Psoas muscle (tissue), 8 donors: ENCODE results near the gene SMARCB1. TPM values are rescaled to one million over a fixed set of nuclear protein-coding genes. Genes with fewer than 3 reads are reported as not detected.

Experiments
- ATAC-seq, 4 donors: fragments of 200-7000 bp; cut with Tn5 transposase; one replicate each; pipeline ENCODE4 v1.9.1; 2020; ENCODE audit warnings: moderate library complexity in 3 of 4, mild to moderate bottlenecking in 2 of 4
- DNase-seq, 2 donors: peaks; one replicate each; pipeline ENCODE4 v3.0.0-alpha.2; 2020
- H3K27ac ChIP-seq: fragments of 200-600 bp; one replicate; pipeline ENCODE4 v1.8.0; 2022
- H3K27me3 ChIP-seq, 3 donors: fragments of 200-600 bp in 1 of 3; one replicate each; pipeline versions ENCODE4 v1.6.1 to v1.8.0; 2013 to 2022; ENCODE audit warnings: low read length in 2 of 3, mild to moderate bottlenecking in 2 of 3, moderate library complexity in 1 of 3; ENCODE audit not compliant: insufficient read depth in 3 of 3
- H3K36me3 ChIP-seq, 2 donors: fragments of 200-600 bp in 1 of 2; one replicate each; pipeline versions ENCODE4 v1.6.1 to v1.8.0; 2013 to 2022; ENCODE audit warnings: low read depth in 1 of 2, mild to moderate bottlenecking in 1 of 2, moderate library complexity in 1 of 2; ENCODE audit not compliant: insufficient read depth in 1 of 2
- H3K4me1 ChIP-seq: fragments of 200-600 bp; one replicate; pipeline ENCODE4 v1.8.0; 2022
- H3K4me3 ChIP-seq: fragments of 200-600 bp; one replicate; pipeline ENCODE4 v1.8.0; 2022; ENCODE audit warnings: mild to moderate bottlenecking
- H3K9me3 ChIP-seq: fragments of 200-600 bp; one replicate; pipeline ENCODE4 v1.8.0; 2022
- WGBS, 3 donors: extraction: QIAGEN DNeasy Blood & Tissue Kit; methylation state at CpG; one replicate each; pipeline versions ENCODE4 v1.1.6 to v1.1.7; 2013; 5-methylcytosine and 5-hydroxymethylcytosine counted together
- intact Hi-C, 2 donors: fragments of 100-400 bp; cut with DNase I; formaldehyde crosslinking; loops; one replicate each; pipeline versions ENCODE4 v1.11.0 to v1.14.2; 2022
- polyA plus RNA-seq, 3 donors: library from polyadenylated mRNA; stranded (reverse); fragments of 200-250 nt; gene quantifications; one replicate each; pipeline ENCODE4 v1.2.3, GENCODE V29; 2013
- total RNA-seq, 4 donors: library from RNA; stranded (reverse); fragmentation: NEBNext Ultra II Directional in 2 of 4; extraction: Animal tissue kit (Norgen Biotek cat#: 25700) in 2 of 4; gene quantifications; one replicate each; pipeline versions ENCODE4 v1.2.1 to v1.2.4, GENCODE V29; 2021 to 2023
- TF ChIP-seq, protein P1 (sequence below): fragments of 200-600 bp; IDR thresholded peaks from one replicate; pipeline ENCODE4 v1.8.0; 2022; ENCODE audit warnings: antibody characterized with exemption
- donor health status: healthy with polysubstance abuse.
- donor health status: DM: no; HTN: no; CAD: no; lungs with moderate emphysema.
- donor health status: Bipolar disorder and iron deficiency.
- donor health status: healthy.
- donor health status: DM: yes; HTN: yes; CAD: no.
- donor health status: DM: no; HTN: no; CAD: no.
- donor health status: DM: no; HTN: no; CAD: no.
- donor health status: DM: yes; HTN: yes; CAD: no.

The SMARCB1 gene
- total and polyA plus RNA-seq, 7 donors: 20.7 to 76.6 (median 38.4) TPM

DNA sequence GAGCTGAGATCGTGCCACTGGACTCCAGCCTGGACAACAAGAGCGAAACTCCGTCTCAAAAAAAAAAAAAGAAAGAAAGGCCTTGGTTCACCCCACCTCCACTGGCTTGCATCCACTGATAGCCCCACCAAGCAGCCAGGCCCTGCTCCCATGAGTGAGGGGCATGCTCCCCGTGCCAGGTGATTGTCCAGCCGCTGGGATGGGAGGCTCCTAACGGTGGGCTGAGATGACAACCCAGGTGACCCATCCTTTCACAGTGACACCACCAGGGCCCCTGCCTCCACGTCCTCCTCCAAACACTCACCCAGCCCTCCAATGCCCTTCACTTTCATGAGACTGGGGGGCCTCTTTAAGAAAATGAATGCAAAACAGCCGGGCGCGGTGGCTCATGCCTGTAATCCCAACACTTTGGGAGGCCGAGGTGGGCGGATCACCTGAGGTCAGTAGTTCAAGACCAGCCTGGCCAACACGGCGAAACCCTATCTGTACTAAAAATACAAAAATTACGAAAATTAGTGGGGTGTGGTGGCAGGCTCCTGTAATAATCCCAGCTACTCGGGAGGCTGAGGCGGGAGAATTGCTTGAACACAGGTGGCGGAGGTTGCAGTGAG is 60.6 kb downstream of the SMARCB1 start:
- ATAC-seq: no peak
- WGBS, 3 donors: 81 to 88% (median 83%) methylated on average over 18 of the region's 18 CpGs
- Histone ChIP-seq H3K27ac (peak overlapping the region; percentile 77), H3K36me3 (no peaks in the 10 kb centered on the region), H3K4me3 (no peak overlapping the region), H3K4me1 (peaks cover 40% of the 10 kb centered on the region), H3K27me3 (no peaks in the 10 kb centered on the region), H3K9me3 (no peaks in the 10 kb centered on the region)
- TF ChIP-seq, protein P1, sequence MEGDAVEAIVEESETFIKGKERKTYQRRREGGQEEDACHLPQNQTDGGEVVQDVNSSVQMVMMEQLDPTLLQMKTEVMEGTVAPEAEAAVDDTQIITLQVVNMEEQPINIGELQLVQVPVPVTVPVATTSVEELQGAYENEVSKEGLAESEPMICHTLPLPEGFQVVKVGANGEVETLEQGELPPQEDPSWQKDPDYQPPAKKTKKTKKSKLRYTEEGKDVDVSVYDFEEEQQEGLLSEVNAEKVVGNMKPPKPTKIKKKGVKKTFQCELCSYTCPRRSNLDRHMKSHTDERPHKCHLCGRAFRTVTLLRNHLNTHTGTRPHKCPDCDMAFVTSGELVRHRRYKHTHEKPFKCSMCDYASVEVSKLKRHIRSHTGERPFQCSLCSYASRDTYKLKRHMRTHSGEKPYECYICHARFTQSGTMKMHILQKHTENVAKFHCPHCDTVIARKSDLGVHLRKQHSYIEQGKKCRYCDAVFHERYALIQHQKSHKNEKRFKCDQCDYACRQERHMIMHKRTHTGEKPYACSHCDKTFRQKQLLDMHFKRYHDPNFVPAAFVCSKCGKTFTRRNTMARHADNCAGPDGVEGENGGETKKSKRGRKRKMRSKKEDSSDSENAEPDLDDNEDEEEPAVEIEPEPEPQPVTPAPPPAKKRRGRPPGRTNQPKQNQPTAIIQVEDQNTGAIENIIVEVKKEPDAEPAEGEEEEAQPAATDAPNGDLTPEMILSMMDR: no peak
- DNase-seq: peak in 1 of 2 donors; percentile 51
- intact Hi-C loops: loop anchor here (5.0 kb wide), 5 partner anchors 60 to 305 kb away; partner anchors contain the start of genes CHCHD10 (in 1 of the 2) and SMARCB1 (in 1 of the 2)

DNA sequence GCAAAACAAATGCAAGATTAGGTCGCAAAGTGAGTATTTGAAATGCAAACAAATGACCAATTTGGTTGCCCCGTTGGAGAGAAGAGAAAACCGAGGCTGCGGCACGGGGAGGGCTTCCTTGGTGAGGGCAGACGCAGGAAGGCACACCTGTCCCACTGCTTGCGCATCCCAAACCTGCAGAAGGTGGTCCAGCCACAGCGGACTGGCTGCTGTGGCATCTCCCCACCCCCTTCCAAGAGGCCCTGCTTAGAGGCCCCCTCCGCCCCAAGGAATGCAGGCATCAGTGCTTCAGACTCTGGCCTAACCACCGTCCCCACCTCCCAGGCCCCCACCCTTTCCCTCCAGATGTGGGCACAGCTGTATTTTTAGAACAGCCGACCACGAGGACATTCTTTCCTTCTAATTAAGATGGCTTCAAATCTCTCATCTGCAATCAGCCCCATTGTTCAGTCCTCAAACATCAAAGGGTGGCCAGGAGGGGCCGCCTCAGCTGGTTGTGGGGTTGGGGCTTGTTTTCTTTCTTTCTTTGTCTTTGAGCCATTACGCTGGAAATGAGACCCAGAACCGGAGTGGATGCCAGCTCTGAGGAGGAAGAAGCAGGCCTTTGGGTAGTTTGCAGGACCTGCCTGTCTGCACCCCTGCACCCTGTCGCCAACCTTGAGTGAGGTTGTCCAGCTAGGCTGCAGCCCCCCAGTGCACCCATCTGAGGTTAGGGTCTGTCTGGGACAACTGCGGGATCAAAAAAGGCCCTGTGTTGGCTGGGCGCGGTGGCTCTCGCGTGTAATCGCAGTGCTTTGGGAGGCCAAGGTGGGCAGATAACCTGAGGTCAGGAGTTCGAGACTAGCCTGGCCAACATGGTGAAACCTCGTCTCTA is 61.5 kb downstream of the SMARCB1 start:
- no peaks in the 10 kb centered on the region for H3K9me3 ChIP-seq
- peaks cover 40% of the 10 kb centered on the region for H3K4me1 ChIP-seq
- no peaks in the 10 kb centered on the region for H3K36me3 ChIP-seq
- no peak overlapping the region for H3K4me3 ChIP-seq
- H3K27ac ChIP-seq: no peak overlapping the region
- 86 to 88% (median 87%) methylated on average over 24 of the region's 24 CpGs for WGBS, 3 donors
- intact Hi-C loops: loop anchor here (1.0 to 5.0 kb wide), 6 partner anchors 61 to 306 kb away; partner anchors contain the start of genes CHCHD10 (in 1 of the 2) and SMARCB1 (in 1 of the 2)
- ATAC-seq: no peak
- TF ChIP-seq, protein P1: no peak
- DNase-seq: peak in 1 of 2 donors; percentile 43
- H3K27me3 ChIP-seq: no peaks in the 10 kb centered on the region

DNA sequence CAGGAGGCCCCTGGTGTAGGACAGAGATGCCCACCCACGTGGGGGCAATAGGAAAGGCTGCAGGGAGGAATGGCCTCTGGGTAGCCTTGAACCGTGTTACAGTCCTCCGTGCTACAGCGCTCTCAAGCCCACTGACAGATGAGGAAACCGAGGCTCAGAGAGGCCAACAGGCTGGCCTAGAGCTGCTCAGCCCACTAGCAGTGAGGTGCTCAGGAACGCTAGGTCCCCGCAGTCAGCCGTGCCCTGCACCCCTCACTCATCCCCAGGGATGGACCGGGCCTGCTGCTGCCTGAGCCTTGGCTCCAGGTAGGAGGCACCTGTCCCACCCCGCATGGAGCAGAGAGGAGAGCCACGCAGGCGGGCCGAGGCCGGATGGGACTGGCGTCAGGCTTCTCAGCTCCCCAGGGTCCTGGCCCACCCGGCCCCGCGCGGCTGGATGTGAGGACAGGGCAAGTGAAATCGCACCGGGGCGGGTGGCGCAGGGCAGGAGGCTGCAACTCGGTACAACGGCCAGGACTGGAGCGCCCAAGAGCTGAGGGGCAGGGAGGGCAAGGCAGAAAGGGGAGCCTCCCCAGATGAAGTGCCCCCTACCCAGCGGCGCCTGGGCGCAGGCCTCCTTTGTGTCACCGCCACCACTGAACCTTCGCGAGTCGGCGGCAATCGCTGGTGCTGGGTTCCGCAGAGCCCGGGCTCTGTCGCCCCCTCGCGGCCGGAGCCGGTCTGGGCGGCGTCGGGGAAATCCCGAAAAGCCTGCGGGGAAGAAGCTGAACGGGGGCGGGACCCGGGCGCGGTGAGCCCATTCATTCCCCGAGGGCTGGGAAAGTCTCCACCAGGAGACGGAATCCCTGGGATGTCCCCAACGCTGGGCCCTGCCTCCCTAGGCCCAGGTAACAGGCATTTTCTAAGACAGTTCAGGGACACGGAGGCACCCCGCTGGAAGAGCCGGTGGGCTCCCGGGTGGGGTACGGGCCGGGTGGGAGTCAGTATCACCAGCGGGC is 62.5 kb downstream of the SMARCB1 start:
- peak; percentile 87 to 92 for DNase-seq
- intact Hi-C loops: loop anchor here (5.0 kb wide), 5 partner anchors 62 to 307 kb away; partner anchors contain the start of genes CHCHD10 (in 1 of the 2) and SMARCB1 (in 1 of the 2)
- Histone ChIP-seq H3K9me3 (no peaks in the 10 kb centered on the region), H3K4me1 (peaks cover 35% of the 10 kb centered on the region), H3K27me3 (no peaks in the 10 kb centered on the region), H3K4me3 (peak overlapping the region; percentile 46), H3K36me3 (no peaks in the 10 kb centered on the region), H3K27ac (no peak overlapping the region)
- TF ChIP-seq, protein P1: peak; percentile 97
- peak; percentile 63 to 84 (median 68) for ATAC-seq
- WGBS, 3 donors: 20 to 30% (median 23%) methylated on average over 42 to 62 of the region's 62 CpGs

DNA sequence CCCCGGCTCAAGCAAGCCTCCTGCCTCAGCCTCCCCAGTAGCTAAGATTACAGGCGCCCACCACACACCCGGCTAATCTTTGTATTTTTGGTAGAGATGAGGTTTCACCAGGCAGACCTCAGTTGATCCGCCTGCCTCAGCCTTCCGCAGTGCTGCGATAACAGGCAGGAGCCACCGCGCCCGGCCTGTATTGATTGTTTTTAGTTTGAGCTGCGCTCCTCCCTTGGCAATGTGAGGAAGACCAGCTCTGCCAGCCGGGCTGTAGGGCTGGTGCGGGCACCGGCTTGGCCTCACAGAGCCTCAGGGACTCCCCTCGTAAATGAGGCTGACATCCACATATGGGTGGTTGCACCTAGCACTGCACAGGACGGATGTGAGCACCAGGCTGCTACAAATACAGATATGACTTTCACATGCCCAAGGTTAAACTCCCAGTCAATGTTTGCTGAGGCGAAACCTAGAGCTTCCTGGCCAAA is 63.4 kb downstream of the SMARCB1 start:
- Histone ChIP-seq H3K27ac (no peak overlapping the region), H3K9me3 (no peaks in the 10 kb centered on the region), H3K36me3 (no peaks in the 10 kb centered on the region), H3K4me1 (peaks cover 27% of the 10 kb centered on the region), H3K27me3 (no peaks in the 10 kb centered on the region), H3K4me3 (no peak overlapping the region)
- TF ChIP-seq, protein P1: no peak
- ATAC-seq (no peak), DNase-seq (peak in 1 of 2 donors; percentile 52)
- intact Hi-C loops: no loop called here
- WGBS, 3 donors: 80 to 87% (median 83%) methylated on average over 16 of the region's 16 CpGs
